GM18907 (cell line): ENCODE data around the gene MYO7B.
A peak's percentile ranks its signal among the peaks of the same experiment; 100 is the strongest.

Experiments
- ATAC-seq: cut with Tn5 transposase; IDR thresholded peaks from one replicate; pipeline ENCODE4 v1.9.1; 2021; ENCODE audit warnings: mild to moderate bottlenecking, moderate library complexity; ENCODE audit not compliant: unreplicated experiment

MYO7B gene

DNA sequence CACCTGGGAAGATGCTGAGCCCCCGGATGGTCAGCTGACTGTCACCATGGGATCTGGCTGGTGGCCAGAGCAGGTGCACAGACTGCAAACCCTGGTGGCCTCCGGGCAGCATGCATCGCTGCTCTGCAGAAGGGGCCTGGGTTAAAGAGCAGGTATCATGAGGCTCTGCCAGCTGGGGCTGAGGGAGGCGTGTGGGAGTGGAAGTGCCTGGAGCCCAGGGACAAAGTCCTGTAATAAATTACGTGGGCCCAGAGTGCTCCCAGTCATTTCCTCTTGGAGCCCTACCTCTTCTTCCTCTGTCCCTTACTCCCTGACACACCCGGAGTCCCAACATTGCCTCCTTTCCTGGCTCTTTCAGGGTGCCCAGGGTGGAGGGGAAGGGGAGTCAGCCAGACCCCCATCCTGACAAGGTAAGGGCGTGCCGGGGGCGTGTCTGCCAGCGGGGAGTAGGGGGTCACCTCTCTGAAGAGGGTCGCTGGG is at the start of gene MYO7B:
Gene MYO7B, plus strand, starts transcription at position 262 of the 480 bp plus-strand sequence. CDS start 24,040 bp downstream, outside the sequence.
- ATAC-seq: no peak

DNA sequence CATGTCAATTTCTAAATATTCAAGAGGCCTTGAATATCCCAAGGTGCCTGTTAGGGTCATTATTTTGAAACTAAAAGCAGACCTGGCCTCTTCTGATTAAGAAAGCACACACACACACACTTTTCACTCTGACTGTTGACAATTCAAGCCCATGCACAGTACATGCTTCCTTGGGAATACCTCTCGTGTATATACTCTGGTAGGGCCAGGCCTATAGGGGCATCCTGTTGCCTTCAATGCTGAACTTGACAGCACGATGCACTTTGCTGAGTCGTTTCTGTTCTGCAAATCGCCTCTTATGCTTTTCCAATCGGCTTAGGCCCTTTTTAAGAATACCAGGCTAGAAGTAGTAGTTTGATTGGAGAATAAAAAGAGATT is 49.8 kb upstream of the MYO7B start:
- ATAC-seq: no peak

- ATAC-seq: no peak
Measured at GRCh38 chr2:127486247-127487058, 49.0 kb upstream of the MYO7B start.

GRCh38 chr2:127490283-127490682 is 45.2 kb upstream of the MYO7B start:
- no peak for ATAC-seq

- no peak for ATAC-seq
Measured at GRCh38 chr2:127498386-127498785, 37.1 kb upstream of the MYO7B start.

- no peak for ATAC-seq
Measured at GRCh38 chr2:127503491-127503890, 32.0 kb upstream of the MYO7B start.

GRCh38 chr2:127504552-127505430 is 30.7 kb upstream of the MYO7B start:
- no peak for ATAC-seq

GRCh38 chr2:127506510-127506909 is 29.0 kb upstream of the MYO7B start:
- ATAC-seq: no peak

GRCh38 chr2:127508023-127508630 is 27.4 kb upstream of the MYO7B start:
- ATAC-seq: no peak

- peak; percentile 54 for ATAC-seq
Measured at GRCh38 chr2:127508631-127509034, 26.9 kb upstream of the MYO7B start.

DNA sequence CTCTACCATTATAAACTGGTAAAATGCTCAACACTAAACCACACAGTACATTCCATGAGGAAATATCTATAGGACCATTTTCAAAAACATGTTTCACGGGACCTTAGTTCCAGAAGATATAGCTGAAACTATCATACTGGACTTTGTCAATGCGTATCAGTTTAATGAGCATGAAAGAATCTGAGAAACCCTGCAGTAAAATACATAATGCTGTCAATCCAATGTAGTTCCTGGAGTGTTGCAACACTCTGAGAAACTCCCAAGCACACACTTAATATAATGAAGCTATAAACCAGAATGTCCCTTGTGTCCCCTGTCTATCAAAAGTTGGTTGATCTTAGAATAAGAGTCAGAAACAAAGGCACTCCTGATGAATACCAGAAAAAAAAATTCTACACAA is 25.4 kb upstream of the MYO7B start:
- no peak for ATAC-seq

- no peak for ATAC-seq
Measured at GRCh38 chr2:127511090-127511695, 24.3 kb upstream of the MYO7B start.

- no peak for ATAC-seq
Measured at GRCh38 chr2:127511917-127512316, 23.6 kb upstream of the MYO7B start.

DNA sequence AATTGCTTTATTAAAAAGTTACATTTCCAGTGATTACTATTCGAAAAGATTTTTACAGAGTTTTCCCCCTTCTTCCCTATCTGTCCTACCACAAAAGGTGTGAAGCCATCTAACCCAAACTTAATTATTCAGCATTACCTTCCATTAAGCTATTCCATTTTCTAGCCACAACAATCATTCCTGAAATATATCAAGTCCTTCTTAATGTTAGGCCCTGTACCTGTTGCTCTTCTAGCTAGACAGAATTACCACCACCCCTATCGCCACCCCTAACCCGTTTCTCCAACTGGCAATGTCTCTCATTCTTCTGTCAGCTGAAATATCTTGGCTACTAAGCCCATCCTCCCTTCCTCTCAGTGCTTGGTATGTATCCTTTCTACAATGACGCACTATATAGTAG is 23.1 kb upstream of the MYO7B start:
- ATAC-seq: no peak

DNA sequence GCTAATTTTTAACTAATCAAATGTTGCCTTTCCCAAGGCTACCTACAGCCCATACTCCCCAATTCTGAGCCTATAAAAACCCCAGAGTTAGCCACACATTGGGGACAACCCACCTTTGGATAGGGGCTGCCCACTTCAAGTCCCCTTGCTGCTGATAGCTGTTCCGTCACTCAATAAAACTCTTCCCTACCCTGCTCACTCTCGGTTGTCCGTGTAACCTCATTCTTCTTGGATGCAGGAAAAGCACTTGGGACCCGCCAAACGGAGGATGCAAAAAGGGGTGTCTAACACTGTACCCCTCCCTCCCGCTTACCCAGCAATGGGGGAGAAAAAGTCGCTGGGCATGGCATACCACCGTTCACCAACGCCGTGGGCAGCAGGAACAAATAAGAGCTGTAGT is 21.4 kb upstream of the MYO7B start:
- ATAC-seq: no peak

- no peak for ATAC-seq
Measured at GRCh38 chr2:127514485-127514884, 21.0 kb upstream of the MYO7B start.

DNA sequence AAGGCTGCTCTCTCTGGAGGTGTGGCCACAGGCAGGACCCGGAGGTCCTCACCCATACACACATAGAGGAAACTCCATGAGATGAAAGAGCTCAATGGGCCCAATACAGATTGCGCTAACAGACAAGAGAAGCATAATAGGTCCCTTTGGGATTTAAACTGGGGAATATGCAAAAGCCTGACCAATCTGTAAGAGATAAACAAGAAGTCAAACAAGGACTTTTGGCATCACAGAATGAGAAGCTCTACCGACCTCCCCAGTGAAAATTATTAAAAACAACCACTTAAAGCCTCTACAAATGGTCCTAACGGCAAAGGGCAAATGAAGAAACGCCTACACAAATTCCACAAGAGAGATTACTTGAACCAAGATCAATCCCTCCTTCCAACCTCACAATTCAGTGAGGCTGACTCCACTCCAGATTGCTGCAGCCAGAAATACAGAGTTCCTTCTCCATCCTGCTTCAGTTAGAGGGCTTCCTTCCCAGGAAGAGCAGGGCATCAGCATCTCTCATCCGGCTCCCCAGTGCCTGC is 20.0 kb upstream of the MYO7B start:
- ATAC-seq: no peak

- no peak for ATAC-seq
Measured at GRCh38 chr2:127516041-127516762, 19.3 kb upstream of the MYO7B start.

GRCh38 chr2:127517465-127517864 is 18.0 kb upstream of the MYO7B start:
- no peak for ATAC-seq

- ATAC-seq: no peak
Measured at GRCh38 chr2:127520424-127520823, 15.1 kb upstream of the MYO7B start.
